ENCODE results near the gene ZSCAN21.

The ZSCAN21 gene

GRCh38 chr7:100101016-100101862, 51.7 kb downstream of the ZSCAN21 start, which contains the start of the genes AP4M1 and MCM7:
Gene AP4M1, plus strand, starts transcription at chr7:100101643. Its CDS starts 72 bp downstream, at chr7:100101715.
Gene MCM7, minus strand, starts transcription at chr7:100101397. Its CDS starts 103 bp downstream, at chr7:100101294.
- DNase-seq: peak; percentile 98

- no peak for DNase-seq
Measured at GRCh38 chr7:100102950-100103840, 53.6 kb downstream of the ZSCAN21 start.

DNA sequence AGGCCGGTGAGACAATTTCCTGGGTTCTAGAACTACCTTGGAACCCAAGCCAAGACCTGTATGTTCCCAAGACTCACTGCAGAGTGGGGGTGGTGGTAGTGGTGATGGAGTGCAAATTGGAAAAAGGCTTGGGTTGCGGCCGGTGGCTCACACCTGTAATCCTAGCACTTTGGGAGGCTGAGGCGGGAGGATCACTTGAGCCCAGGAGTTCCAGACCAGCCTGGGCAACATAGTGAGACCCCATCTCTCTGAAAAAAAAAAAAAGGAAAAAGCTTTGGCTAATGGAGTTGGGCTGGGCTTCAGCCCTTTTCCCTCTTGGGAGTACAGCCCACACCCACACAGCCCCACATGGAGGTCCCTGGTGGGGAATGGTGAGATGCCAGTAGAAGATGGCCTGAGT, 56.0 kb downstream of the ZSCAN21 start:
- DNase-seq: no peak

DNA sequence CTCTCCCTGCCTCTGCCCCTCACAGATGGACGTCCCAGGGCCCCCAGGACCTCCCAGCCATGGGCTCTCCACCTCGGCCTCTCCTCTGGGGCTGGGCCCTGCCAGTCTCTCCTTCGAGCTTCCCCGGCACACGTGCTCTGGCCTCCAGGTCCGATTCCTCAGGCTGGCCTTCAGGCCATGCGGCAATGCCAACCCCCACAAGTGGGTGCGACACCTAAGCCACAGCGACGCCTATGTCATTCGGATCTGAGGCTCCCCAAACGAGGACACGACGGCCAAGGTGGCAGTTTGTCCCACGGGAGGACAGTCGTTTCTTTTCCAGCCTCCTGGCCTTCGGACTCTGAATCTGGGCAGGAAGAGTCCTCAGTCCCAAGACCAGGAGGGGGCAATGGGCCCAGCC, 57.1 kb downstream of the ZSCAN21 start:
- DNase-seq: no peak

DNA sequence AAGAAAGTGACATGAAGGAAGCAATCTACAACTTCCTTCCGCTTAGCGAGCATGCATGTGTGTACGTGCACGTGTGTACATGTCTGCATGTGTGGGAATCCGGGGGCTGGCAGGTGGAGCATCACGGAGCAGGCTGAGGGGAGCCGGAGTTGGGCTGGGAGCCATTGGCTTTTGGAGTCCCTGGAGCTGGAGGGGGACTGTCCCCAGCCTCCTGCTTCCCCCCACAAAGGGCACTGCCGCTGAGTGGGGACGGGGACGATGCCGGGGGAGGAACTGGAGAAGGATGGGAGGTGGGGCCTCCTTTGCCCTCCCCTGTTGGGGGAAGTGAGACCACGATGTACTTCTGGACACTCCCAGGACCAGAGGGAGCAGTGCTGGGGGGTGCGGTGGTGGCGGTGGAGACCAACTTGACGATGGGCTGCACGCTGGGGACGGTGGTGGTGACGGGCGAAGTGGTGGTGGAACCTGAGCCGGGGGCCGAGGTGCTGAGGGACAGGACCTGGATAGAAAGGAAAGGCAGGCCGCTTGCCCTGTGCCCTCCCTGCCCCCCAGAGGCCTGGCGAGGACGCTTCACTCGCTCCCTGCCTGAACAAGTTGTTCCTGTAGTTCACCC, 57.7 kb downstream of the ZSCAN21 start:
- DNase-seq: no peak

DNA sequence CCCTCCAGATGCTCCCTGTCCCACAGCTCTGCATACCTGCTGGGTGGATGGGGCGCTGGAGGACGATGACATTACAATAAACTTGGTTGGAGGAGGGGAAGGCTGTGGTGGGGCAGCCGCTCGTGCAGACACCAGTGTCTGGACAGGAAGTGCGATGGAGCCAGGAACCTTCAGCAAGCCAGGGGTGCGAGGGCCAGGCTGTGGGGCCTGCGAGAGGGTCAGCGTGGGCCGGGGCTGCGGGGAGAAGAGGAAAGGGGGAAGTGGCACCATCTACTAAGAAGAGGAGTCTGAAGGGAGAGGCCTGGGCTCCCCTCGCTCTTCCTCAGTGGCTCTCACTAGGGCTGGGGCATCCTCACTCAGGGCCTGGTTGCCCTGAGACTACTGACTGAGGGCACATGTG, 58.3 kb downstream of the ZSCAN21 start:
- DNase-seq: no peak

GRCh38 chr7:100109521-100110163, 60.1 kb downstream of the ZSCAN21 start:
- DNase-seq: no peak

- no peak for DNase-seq
Measured at GRCh38 chr7:100111156-100111555, 61.6 kb downstream of the ZSCAN21 start.

DNA sequence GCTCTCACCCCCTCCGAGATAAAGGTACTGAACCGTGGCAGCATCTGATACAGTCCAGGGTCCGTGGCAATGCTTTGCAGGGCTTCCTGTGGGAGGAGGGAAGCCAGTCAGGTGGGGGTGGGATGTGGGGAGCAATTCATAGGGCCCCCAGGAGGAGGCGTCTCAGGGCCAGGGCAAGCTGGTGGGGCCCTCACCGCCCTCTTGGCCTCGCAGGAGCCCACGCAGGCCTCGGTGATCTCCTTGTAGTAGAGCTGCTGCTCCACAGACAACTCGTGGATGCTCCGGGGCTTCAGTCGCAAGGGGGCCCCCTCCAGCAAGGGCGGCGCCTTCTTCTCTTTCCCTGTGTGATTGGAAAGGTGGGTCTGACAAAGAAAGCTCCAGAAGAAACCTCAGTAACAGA, 62.3 kb downstream of the ZSCAN21 start:
- no peak for DNase-seq
